AG04450 (cell line): Measurements from ENCODE around the gene NUDT5. TPM values are rescaled to one million over a fixed set of nuclear protein-coding genes. Genes with fewer than 3 reads are reported as not detected.

Experiments
- CTCF ChIA-PET: fragments of 300-600, 350-600 bp; formaldehyde crosslinking; extraction: SDS; loops from one replicate; lab custom pipeline; 2022; ENCODE audit warnings: antibody characterized with exemption, inconsistent platforms; lab: Charles Lee
- POLR2A ChIA-PET: fragments of 350-600 bp; formaldehyde crosslinking; extraction: SDS; loops from one replicate; lab custom pipeline; 2021; ENCODE audit warnings: antibody characterized with exemption, inconsistent platforms; lab: Yijun Ruan, JAX
- DNase-seq: peaks from one replicate; pipeline ENCODE4 v3.0.0-alpha.2; 2011; ENCODE audit warnings: low read depth, low spot score
- H3K27ac ChIP-seq: one replicate; pipeline ENCODE4 v1.5.1; 2012; ENCODE audit warnings: low read depth, low read length, control low read depth
- H3K27me3 ChIP-seq: one replicate; pipeline ENCODE4 v1.6.0; 2012; ENCODE audit warnings: low read length; ENCODE audit not compliant: control insufficient read depth, insufficient read depth
- H3K4me3 ChIP-seq: 2 replicates; pipeline ENCODE4 v1.5.1; 2011; ENCODE audit warnings: mild to moderate bottlenecking, low read depth, low read length, control low read depth
- H3K9me3 ChIP-seq: 2 replicates; pipeline ENCODE4 v1.5.1; 2012; ENCODE audit warnings: low read length; ENCODE audit not compliant: control insufficient read depth, insufficient read depth
- CTCF ChIP-seq: IDR thresholded peaks from 2 replicates; pipeline ENCODE4 v1.5.1; 2011; ENCODE audit warnings: low read depth, low read length, control low read depth, inconsistent platforms
- polyA plus RNA-seq: library from polyadenylated mRNA; depleted of rRNA; stranded (reverse); fragments of >200 nt; gene quantifications from 2 replicates; pipeline ENCODE4 v1.2.3, GENCODE V29; 2011

The NUDT5 gene
- polyA plus RNA-seq, 1 experiment = 121 TPM

DNA sequence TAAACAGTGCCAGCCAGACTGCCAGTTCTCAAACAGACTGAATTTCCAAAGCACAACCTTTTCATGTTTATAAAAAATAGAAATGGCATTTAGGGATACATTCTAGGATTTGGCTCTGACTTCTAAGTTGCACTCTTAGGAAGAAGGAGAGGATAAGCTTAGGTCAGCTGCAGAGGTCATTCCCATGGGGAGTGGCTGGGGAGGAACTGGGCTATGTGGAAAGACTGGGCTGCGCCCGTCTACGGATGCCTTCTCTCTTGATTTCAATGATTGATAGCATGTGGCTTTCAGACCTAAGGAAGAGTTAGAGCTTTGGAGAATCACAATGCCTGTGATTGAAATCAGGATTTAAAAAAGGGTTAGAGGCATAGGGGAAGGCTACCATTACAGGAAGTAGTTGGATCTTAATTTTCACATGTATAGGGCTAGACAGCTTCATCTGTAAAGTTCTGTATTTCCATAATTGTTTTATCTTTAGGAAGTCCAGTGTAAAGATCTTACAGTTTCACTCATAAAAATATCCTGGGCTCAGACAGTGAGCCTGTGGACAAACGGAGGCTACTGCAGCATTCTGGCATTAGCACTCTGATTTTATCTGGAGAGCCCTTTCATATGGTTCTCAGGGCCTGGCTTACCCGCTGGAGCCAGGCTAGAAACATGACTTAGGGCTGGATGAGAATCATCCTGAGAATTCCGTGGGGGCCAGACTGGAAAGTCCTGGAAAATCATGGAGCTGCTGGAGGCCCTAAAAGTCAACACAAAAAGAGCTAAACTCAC lies 29.5 kb downstream of the NUDT5 start:
- Histone ChIP-seq H3K9me3 (no peaks in the 10 kb centered on the region), H3K27me3 (no peaks in the 10 kb centered on the region), H3K27ac (no peak overlapping the region), H3K4me3 (no peak overlapping the region)
- no peak for TF ChIP-seq CTCF
- DNase-seq = no peak
- CTCF ChIA-PET = no interaction called here
- POLR2A ChIA-PET = no interaction called here

GRCh38 chr10:12165036-12165435 lies 30.7 kb downstream of the NUDT5 start:
- no peak for TF ChIP-seq CTCF
- DNase-seq = no peak
- Histone ChIP-seq H3K4me3 (no peak overlapping the region), H3K27ac (no peak overlapping the region), H3K27me3 (no peaks in the 10 kb centered on the region), H3K9me3 (no peaks in the 10 kb centered on the region)
- CTCF ChIA-PET = interaction anchor here (1.2 kb wide), 1 partner anchor 50 kb away, joined by 3 read pairs; no protein-coding TSS in a partner anchor
- POLR2A ChIA-PET = no interaction called here

DNA sequence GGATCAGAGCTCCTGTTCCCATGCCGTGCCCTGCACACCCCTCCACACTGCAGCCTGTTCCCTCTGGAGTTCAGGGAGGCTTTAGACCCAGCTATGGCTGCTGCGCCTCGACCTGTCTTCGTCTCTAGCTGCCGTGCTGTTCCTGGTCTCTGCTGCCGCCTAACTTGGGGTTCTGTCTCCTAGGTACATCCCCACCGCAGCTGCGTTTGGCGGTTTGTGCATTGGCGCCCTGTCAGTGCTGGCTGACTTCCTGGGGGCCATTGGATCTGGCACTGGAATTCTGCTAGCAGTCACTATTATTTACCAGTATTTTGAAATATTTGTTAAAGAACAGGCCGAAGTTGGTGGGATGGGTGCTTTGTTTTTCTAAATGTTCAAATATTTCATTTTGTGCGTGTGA lies 31.6 kb downstream of the NUDT5 start:
- Histone ChIP-seq H3K27me3 (no peaks in the 10 kb centered on the region), H3K4me3 (no peak overlapping the region), H3K9me3 (no peaks in the 10 kb centered on the region), H3K27ac (no peak overlapping the region)
- no peak for DNase-seq
- ChIA-PET CTCF (interaction anchor here (1.2 kb wide), 1 partner anchor 51 kb away, joined by 3 read pairs; no protein-coding TSS in a partner anchor), POLR2A (no interaction called here)
- TF ChIP-seq CTCF = no peak

DNA sequence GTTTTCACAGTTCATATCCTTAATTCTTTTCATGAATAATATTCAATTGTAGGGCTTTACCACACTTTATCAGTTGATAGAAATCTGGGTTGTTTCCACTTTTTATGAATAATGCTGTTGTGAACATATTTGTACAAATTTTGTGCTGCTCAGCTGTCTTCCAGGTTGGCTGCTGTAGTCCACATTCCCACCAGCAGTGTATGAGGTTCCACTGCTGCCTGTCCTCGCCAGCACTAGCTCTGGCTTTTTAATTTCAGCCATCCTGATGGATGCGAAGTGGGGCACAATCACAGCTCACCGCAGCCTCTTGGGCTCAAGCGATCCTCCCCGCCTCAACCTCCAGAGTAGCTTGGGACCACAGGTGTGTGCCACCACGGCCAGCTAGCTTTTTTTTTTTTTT lies 32.8 kb downstream of the NUDT5 start:
- no peak for TF ChIP-seq CTCF
- no peak for DNase-seq
- no peak overlapping the region for H3K27ac ChIP-seq
- ChIA-PET CTCF (interaction anchor here (1.8 kb wide), 1 partner anchor 52 kb away, joined by 4 read pairs; no protein-coding TSS in a partner anchor), POLR2A (interaction anchor here (0.7 kb wide), 1 partner anchor 10 kb away, joined by 5 read pairs; no protein-coding TSS in a partner anchor)
- no peak overlapping the region for H3K4me3 ChIP-seq
- no peaks in the 10 kb centered on the region for H3K9me3 ChIP-seq
- H3K27me3 ChIP-seq = no peaks in the 10 kb centered on the region

DNA sequence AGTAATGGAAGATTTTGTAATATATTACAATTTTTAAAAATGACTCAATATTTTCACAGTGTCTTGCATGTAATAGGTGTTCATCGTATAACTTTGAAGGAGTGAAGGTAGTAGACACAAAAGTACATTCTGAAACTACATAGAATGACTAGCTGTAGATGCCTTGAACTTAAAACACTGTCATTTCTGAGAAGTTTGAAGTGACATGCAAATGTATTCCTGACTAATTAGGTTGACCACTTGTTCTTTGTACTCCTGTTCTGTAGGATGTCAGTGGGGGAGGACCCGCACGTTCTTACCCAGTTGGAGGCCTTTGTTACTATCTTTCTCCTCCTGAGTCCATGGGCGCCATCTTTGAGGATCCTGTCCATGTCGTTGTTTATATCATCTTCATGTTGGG lies 35.0 kb downstream of the NUDT5 start:
- H3K27ac ChIP-seq = no peak overlapping the region
- H3K27me3 ChIP-seq = no peaks in the 10 kb centered on the region
- TF ChIP-seq CTCF = no peak
- no peaks in the 10 kb centered on the region for H3K9me3 ChIP-seq
- CTCF ChIA-PET = no interaction called here
- H3K4me3 ChIP-seq = no peak overlapping the region
- POLR2A ChIA-PET = no interaction called here
- no peak for DNase-seq
